GM23248 (cell line): ENCODE data around the gene BLVRA. TPM values are rescaled to one million over a fixed set of nuclear protein-coding genes. Genes with fewer than 3 reads are reported as not detected.

Experiments
- DNase-seq: peaks from one replicate; pipeline ENCODE4 v3.0.0-alpha.2; 2015
- H2AFZ ChIP-seq: fragments of 200-600 bp; sonication (generic); 2 replicates; pipeline ENCODE4 v1.6.1; 2016; ENCODE audit warnings: antibody characterized with exemption
- H3F3A ChIP-seq: fragments of 200-600 bp; sonication (generic); 2 replicates; pipeline ENCODE4 v1.6.1; 2016; ENCODE audit warnings: mild to moderate bottlenecking, antibody characterized with exemption, mixed run types; ENCODE audit not compliant: insufficient read depth
- H3K27ac ChIP-seq: fragments of 200-600 bp; sonication (generic); 2 replicates; pipeline ENCODE4 v1.5.1; 2016; ENCODE audit warnings: mild to moderate bottlenecking
- H3K27me3 ChIP-seq: fragments of 200-600 bp; sonication (generic); replicated peaks from 2 replicates; pipeline ENCODE4 v1.6.1; 2016; ENCODE audit warnings: mild to moderate bottlenecking; ENCODE audit not compliant: insufficient read depth
- H3K36me3 ChIP-seq: fragments of 200-600 bp; sonication (generic); 2 replicates; pipeline ENCODE4 v1.6.1; 2016; ENCODE audit warnings: low read depth, mild to moderate bottlenecking
- H3K4me1 ChIP-seq: fragments of 200-600 bp; sonication (generic); 2 replicates; pipeline ENCODE4 v1.6.1; 2016; ENCODE audit warnings: mild to moderate bottlenecking; ENCODE audit not compliant: insufficient read depth
- H3K4me2 ChIP-seq: fragments of 200-600 bp; sonication (generic); one replicate; pipeline ENCODE4 v1.6.1; 2016; ENCODE audit warnings: mild to moderate bottlenecking; ENCODE audit not compliant: unreplicated experiment
- H3K4me3 ChIP-seq: fragments of 200-600 bp; sonication (generic); 2 replicates; pipeline ENCODE4 v1.5.1; 2016; ENCODE audit warnings: mild to moderate bottlenecking
- H3K79me2 ChIP-seq: fragments of 200-600 bp; sonication (generic); 2 replicates; pipeline ENCODE4 v1.6.1; 2016; ENCODE audit warnings: mild to moderate bottlenecking; ENCODE audit not compliant: insufficient read depth
- H3K9ac ChIP-seq: fragments of 200-600 bp; sonication (generic); 2 replicates; pipeline ENCODE4 v1.6.1; 2016; ENCODE audit warnings: mild to moderate bottlenecking
- H3K9me2 ChIP-seq: fragments of 200-600 bp; sonication (generic); 2 replicates; pipeline ENCODE4 v1.6.1; 2016; ENCODE audit warnings: mixed run types, mild to moderate bottlenecking, moderate library complexity; ENCODE audit not compliant: insufficient read depth
- H3K9me3 ChIP-seq: fragments of 200-600 bp; sonication (generic); one replicate; pipeline ENCODE4 v1.6.1; 2017; ENCODE audit warnings: low read depth
- H4K20me1 ChIP-seq: fragments of 200-600 bp; sonication (generic); 2 replicates; pipeline ENCODE4 v1.6.0; 2016; ENCODE audit not compliant: insufficient read depth
- EZH2 ChIP-seq: fragments of 200-600 bp; sonication (generic); IDR thresholded peaks from 2 replicates; pipeline ENCODE4 v1.6.1; 2018; ENCODE audit warnings: antibody characterized with exemption, mild to moderate bottlenecking; ENCODE audit not compliant: insufficient read depth, poor library complexity, severe bottlenecking
- EZH2phosphoT487 ChIP-seq: fragments of 200-600 bp; sonication (generic); IDR thresholded peaks from 2 replicates; pipeline ENCODE4 v1.6.1; 2018; ENCODE audit warnings: antibody characterized with exemption, moderate library complexity, mild to moderate bottlenecking, low read depth; ENCODE audit not compliant: insufficient read depth
- WGBS, 2 experiments: methylation state at CpG; one replicate each; pipeline ENCODE4 v1.1.6; 2015 to 2017; ENCODE audit warnings: low lambda C conversion rate in 2 of 2, low coverage in 1 of 2; ENCODE audit errors: missing lambda C conversion rate in 2 of 2; 5-methylcytosine and 5-hydroxymethylcytosine counted together
- in situ Hi-C: fragments of 300-500 bp; cut with MboI; formaldehyde crosslinking; loops from 2 replicates; pipeline ENCODE4 v1.15.0; 2020
- polyA plus RNA-seq: library from polyadenylated mRNA; unstranded; fragments of >200 nt; fragmentation: Nextera tagmentation; extraction: Ambion mirVana; gene quantifications from 2 replicates; pipeline ENCODE4 v1.2.1, GENCODE V29; 2016
- total RNA-seq: library from RNA; depleted of rRNA; stranded (reverse); fragments of >200 nt; shearing (Covaris generic); gene quantifications from 2 replicates; pipeline ENCODE4 v1.2.3, GENCODE V29; 2014

BLVRA gene
- total and polyA plus RNA-seq, 2 experiments from 2014 or later, result 14.7 to 47.0 TPM

DNA sequence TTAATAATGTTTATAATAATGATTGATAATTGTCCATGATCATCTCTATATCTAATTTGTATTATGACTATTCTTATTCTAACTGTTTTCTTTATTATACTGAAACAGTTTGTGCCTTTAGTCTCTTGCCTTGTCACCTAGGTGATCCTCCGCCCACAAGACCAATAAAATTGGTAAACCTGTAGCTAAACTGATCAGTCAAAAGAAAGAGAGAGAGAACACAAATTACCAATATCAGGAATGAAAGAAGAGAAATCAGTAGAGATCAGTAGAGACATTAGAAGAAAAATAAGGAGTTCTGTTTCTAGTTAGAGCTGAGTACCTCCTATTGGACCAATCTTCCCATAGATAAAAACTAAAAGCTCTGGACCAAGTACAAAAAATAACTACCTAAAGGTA is 23.1 kb upstream of the BLVRA start:
- Histone ChIP-seq H3K9me2 (no peaks in the 10 kb centered on the region), H3K4me1 (no peaks in the 10 kb centered on the region), H3F3A (no peaks in the 10 kb centered on the region), H3K9me3 (no peaks in the 10 kb centered on the region), H2AFZ (no peak overlapping the region), H3K4me3 (no peak overlapping the region), H4K20me1 (no peaks in the 10 kb centered on the region), H3K36me3 (no peaks in the 10 kb centered on the region), H3K4me2 (no peak overlapping the region), H3K27me3 (no peaks in the 10 kb centered on the region), H3K27ac (no peak overlapping the region), H3K9ac (no peak overlapping the region), H3K79me2 (no peaks in the 10 kb centered on the region)
- in situ Hi-C loops, result no loop called here
- no peak for TF ChIP-seq EZH2phosphoT487
- no peak for TF ChIP-seq EZH2
- no peak for DNase-seq
- 93 to 100% methylated on average over 1 of the region's 1 CpG for WGBS, 2 experiments

DNA sequence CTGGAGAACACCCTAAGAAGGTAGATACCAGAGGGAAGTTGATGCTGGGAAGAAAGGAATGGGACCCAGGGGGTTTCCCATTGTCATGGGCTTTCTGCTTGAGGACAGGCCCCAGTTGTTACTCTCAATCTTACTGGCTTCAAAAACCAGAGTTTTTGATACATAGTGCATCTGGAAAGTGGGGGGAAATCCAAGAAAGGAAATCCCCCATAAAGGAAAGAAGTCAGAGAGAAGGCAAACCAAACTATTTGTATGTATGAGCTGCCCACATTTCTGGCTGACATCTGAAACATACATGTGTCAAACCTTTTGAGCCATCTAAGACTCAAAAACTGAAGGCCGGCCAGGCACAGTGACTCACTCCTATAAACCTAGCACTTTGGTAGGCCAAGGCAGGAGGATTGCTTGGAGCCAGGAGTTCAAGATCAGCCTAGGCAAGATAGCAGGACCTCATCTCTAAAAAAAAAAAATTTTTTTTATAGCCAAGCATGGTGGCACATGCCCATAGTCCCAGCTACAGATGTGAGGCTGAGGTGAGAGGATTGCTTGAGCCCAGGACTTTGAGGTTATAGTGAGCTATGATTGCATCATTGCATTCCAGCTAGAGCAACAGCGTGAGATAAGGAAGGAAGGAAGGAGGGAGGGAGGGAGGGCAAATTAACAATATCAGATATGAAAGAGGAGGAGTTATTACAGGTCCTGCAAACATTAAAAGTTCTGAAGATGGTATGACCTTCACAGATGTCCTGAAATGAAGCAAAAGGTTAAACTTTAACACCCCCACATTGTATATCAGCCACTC is 22.5 kb upstream of the BLVRA start:
- H3F3A ChIP-seq, result no peaks in the 10 kb centered on the region
- H2AFZ ChIP-seq, result no peak overlapping the region
- H3K27ac ChIP-seq, result no peak overlapping the region
- in situ Hi-C loops, result no loop called here
- H3K9me2 ChIP-seq, result no peaks in the 10 kb centered on the region
- no peak for DNase-seq
- no peaks in the 10 kb centered on the region for H3K27me3 ChIP-seq
- no peak for TF ChIP-seq EZH2
- no peak for TF ChIP-seq EZH2phosphoT487
- no peak overlapping the region for H3K4me3 ChIP-seq
- no peak overlapping the region for H3K4me2 ChIP-seq
- no peaks in the 10 kb centered on the region for H3K9me3 ChIP-seq
- WGBS, 2 experiments, result 69 to 79% methylated on average over 2 of the region's 2 CpGs
- no peaks in the 10 kb centered on the region for H3K4me1 ChIP-seq
- H3K9ac ChIP-seq, result no peak overlapping the region
- H4K20me1 ChIP-seq, result no peaks in the 10 kb centered on the region
- H3K79me2 ChIP-seq, result no peaks in the 10 kb centered on the region
- no peaks in the 10 kb centered on the region for H3K36me3 ChIP-seq

GRCh38 chr7:43737467-43738127 is 20.9 kb upstream of the BLVRA start:
- no peaks in the 10 kb centered on the region for H3K27me3 ChIP-seq
- H3K9me3 ChIP-seq, result no peaks in the 10 kb centered on the region
- H3K4me1 ChIP-seq, result no peaks in the 10 kb centered on the region
- no peak overlapping the region for H3K9ac ChIP-seq
- H3K79me2 ChIP-seq, result no peaks in the 10 kb centered on the region
- no peak for TF ChIP-seq EZH2
- TF ChIP-seq EZH2phosphoT487, result no peak
- H3K36me3 ChIP-seq, result no peaks in the 10 kb centered on the region
- no peaks in the 10 kb centered on the region for H4K20me1 ChIP-seq
- no peak overlapping the region for H2AFZ ChIP-seq
- H3F3A ChIP-seq, result no peaks in the 10 kb centered on the region
- in situ Hi-C loops, result no loop called here
- H3K4me3 ChIP-seq, result no peak overlapping the region
- H3K9me2 ChIP-seq, result no peaks in the 10 kb centered on the region
- WGBS, 2 experiments, result 81 to 89% methylated on average over 6 of the region's 6 CpGs
- H3K27ac ChIP-seq, result no peak overlapping the region
- no peak for DNase-seq
- H3K4me2 ChIP-seq, result no peak overlapping the region

DNA sequence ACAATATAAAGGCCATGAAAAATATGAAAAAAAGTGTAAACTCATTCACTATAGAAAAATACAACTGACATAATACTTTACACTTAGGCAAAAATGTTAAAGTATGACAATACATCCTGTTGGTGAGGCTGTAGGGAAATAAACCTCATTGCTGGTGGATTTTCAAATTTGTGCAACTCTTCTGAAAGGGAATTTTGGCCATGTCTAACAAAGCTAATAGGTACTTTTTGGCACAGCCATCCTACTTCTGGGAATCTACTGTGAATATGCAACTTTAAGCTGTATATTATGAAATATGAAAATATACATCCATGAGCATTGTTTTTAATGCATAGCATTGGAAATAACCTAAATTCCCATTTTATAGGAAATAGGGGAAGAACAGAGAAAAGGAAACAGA is 15.8 kb upstream of the BLVRA start:
- no peak overlapping the region for H3K27ac ChIP-seq
- H2AFZ ChIP-seq, result no peak overlapping the region
- no peak for DNase-seq
- H3F3A ChIP-seq, result no peaks in the 10 kb centered on the region
- no peaks in the 10 kb centered on the region for H3K9me2 ChIP-seq
- no peaks in the 10 kb centered on the region for H3K27me3 ChIP-seq
- no peaks in the 10 kb centered on the region for H3K79me2 ChIP-seq
- H3K4me2 ChIP-seq, result no peak overlapping the region
- H3K36me3 ChIP-seq, result no peaks in the 10 kb centered on the region
- H3K9ac ChIP-seq, result no peak overlapping the region
- no peaks in the 10 kb centered on the region for H3K4me1 ChIP-seq
- no peaks in the 10 kb centered on the region for H4K20me1 ChIP-seq
- TF ChIP-seq EZH2phosphoT487 (no peak), EZH2 (no peak)
- in situ Hi-C loops, result no loop called here
- H3K4me3 ChIP-seq, result no peak overlapping the region
- no peaks in the 10 kb centered on the region for H3K9me3 ChIP-seq
